ENCODE results near the gene CRK.
"Not testable (repeated sequence)": the region's sequence is repeated elsewhere in the genome, so short reads cannot be mapped to it uniquely, and the experiment has no call there.

CRK gene

GRCh38 chr17:1420163-1420562 is 35.9 kb downstream of the CRK start:
- no peak for DNase-seq

GRCh38 chr17:1418476-1418875 is 37.6 kb downstream of the CRK start:
- DNase-seq: not testable (repeated sequence)

- no peak for DNase-seq
Measured at GRCh38 chr17:1416414-1416813, 39.6 kb downstream of the CRK start.

GRCh38 chr17:1414634-1415033 is 41.4 kb downstream of the CRK start:
- DNase-seq: no peak

- no peak for DNase-seq
Measured at GRCh38 chr17:1414001-1414574, 41.9 kb downstream of the CRK start.

GRCh38 chr17:1413281-1413791 is 42.7 kb downstream of the CRK start:
- peak; percentile 76 for DNase-seq

GRCh38 chr17:1412185-1413110 is 43.6 kb downstream of the CRK start:
- no peak for DNase-seq

GRCh38 chr17:1402262-1402586 is 53.8 kb downstream of the CRK start:
- no peak for DNase-seq

GRCh38 chr17:1399679-1400512 is 56.1 kb downstream of the CRK start, which contains the start of gene YWHAE:
Gene YWHAE (minus strand): TSS chr17:1400222. CDS start chr17:1400110, 112 bp downstream.
- peak; percentile 96 for DNase-seq

GRCh38 chr17:1398931-1399678 is 56.9 kb downstream of the CRK start:
- peak; percentile 34 for DNase-seq

- no peak for DNase-seq
Measured at GRCh38 chr17:1398028-1398427, 58.0 kb downstream of the CRK start.

GRCh38 chr17:1395876-1396665 is 60.0 kb downstream of the CRK start:
- DNase-seq: not testable (repeated sequence)

GRCh38 chr17:1391577-1391976 is 64.5 kb downstream of the CRK start:
- no peak for DNase-seq

GRCh38 chr17:1390432-1391367 is 65.3 kb downstream of the CRK start:
- DNase-seq: no peak

- DNase-seq: not testable (repeated sequence)
Measured at GRCh38 chr17:1387490-1388227, 68.4 kb downstream of the CRK start.

- DNase-seq: not testable (repeated sequence)
Measured at GRCh38 chr17:1386675-1387190, 69.3 kb downstream of the CRK start.

GRCh38 chr17:1386265-1386664 is 69.8 kb downstream of the CRK start:
- no peak for DNase-seq

GRCh38 chr17:1385861-1386260 is 70.2 kb downstream of the CRK start:
- DNase-seq: no peak

GRCh38 chr17:1384905-1385435 is 71.1 kb downstream of the CRK start:
- DNase-seq: no peak

All from NCI-H69 (cell line).